HepG2 (cell line): ENCODE measurements around the gene SLC45A1.
"Not testable (repeated sequence)": the region's sequence is repeated elsewhere in the genome, so short reads cannot be mapped to it uniquely, and the experiment has no call there.

ENCODE experiments used
- ATF2 ChIP-seq: sonication (generic); formaldehyde crosslinking; IDR thresholded peaks from 2 replicates; pipeline ENCODE4 v1.4.0; 2020; ENCODE audit warnings: missing genetic modification reagents
- CREM ChIP-seq, 2 experiments: sonication (generic) in 1 of 2; formaldehyde crosslinking in 1 of 2; IDR thresholded peaks; 2 replicates each; pipeline versions ENCODE4 v1.4.0 to v1.6.1; 2016 to 2020; ENCODE audit warnings: antibody characterized with exemption in 1 of 2, mild to moderate bottlenecking in 1 of 2, missing genetic modification reagents in 1 of 2
- CTCF ChIP-seq: sonication (generic); formaldehyde crosslinking; IDR thresholded peaks from 2 replicates; pipeline ENCODE4 v1.5.0; 2020; ENCODE audit warnings: mild to moderate bottlenecking, missing genetic modification reagents, moderate library complexity
- NR2C2 ChIP-seq: sonication (generic); formaldehyde crosslinking; IDR thresholded peaks from 2 replicates; pipeline ENCODE4 v1.4.0; 2020; ENCODE audit warnings: missing genetic modification reagents, mild to moderate bottlenecking, moderate library complexity, borderline replicate concordance
- POGZ ChIP-seq: sonication (generic); formaldehyde crosslinking; IDR thresholded peaks from 2 replicates; pipeline ENCODE4 v1.4.0; 2020; ENCODE audit warnings: mild to moderate bottlenecking, missing genetic modification reagents
- TF ChIP-seq, protein P1 (sequence below), 2 experiments: IDR thresholded peaks; 2 replicates each; pipeline ENCODE4 v1.6.1; 2011 to 2012; ENCODE audit warnings: low read length in 2 of 2, borderline replicate concordance in 1 of 2, low read depth in 1 of 2, mild to moderate bottlenecking in 1 of 2, moderate library complexity in 1 of 2
- TF ChIP-seq, protein P2 (sequence below): IDR thresholded peaks from 2 replicates; pipeline ENCODE4 v1.6.1; 2012; ENCODE audit warnings: inconsistent platforms

DNA sequence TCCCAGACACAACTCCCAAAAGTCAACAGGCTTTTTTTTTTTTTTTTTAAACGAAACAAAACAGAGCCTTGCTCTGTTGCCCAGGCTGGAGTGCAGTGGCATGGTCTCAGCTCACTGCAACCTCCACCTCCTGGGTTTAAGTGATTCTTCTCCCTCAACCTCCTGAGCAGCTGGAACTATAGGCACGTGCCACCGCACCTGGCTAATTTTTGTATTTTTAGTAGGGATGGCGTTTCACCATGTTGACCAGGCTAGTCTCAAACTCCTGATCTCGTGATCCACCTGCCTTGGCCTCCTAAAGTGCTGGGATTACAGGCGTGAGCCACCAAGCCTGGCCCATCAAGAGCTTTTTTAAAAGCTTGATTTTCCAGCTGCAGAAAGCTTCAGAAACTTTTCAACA is 62.4 kb downstream of the SLC45A1 start:
- not testable (repeated sequence) for TF ChIP-seq NR2C2 (CRISPR knock-in tag); CTCF (CRISPR knock-in tag); POGZ (CRISPR knock-in tag); CREM (IDR thresholded peaks at IDR 0.05); CREM (CRISPR knock-in tag; IDR thresholded peaks at IDR 0.05); ATF2 (CRISPR knock-in tag)
- TF ChIP-seq, protein P1, sequence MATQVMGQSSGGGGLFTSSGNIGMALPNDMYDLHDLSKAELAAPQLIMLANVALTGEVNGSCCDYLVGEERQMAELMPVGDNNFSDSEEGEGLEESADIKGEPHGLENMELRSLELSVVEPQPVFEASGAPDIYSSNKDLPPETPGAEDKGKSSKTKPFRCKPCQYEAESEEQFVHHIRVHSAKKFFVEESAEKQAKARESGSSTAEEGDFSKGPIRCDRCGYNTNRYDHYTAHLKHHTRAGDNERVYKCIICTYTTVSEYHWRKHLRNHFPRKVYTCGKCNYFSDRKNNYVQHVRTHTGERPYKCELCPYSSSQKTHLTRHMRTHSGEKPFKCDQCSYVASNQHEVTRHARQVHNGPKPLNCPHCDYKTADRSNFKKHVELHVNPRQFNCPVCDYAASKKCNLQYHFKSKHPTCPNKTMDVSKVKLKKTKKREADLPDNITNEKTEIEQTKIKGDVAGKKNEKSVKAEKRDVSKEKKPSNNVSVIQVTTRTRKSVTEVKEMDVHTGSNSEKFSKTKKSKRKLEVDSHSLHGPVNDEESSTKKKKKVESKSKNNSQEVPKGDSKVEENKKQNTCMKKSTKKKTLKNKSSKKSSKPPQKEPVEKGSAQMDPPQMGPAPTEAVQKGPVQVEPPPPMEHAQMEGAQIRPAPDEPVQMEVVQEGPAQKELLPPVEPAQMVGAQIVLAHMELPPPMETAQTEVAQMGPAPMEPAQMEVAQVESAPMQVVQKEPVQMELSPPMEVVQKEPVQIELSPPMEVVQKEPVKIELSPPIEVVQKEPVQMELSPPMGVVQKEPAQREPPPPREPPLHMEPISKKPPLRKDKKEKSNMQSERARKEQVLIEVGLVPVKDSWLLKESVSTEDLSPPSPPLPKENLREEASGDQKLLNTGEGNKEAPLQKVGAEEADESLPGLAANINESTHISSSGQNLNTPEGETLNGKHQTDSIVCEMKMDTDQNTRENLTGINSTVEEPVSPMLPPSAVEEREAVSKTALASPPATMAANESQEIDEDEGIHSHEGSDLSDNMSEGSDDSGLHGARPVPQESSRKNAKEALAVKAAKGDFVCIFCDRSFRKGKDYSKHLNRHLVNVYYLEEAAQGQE (IDR thresholded peaks at IDR 0.05; ENCODE audit: borderline replicate concordance in 1 of 2, low read depth in 1 of 2, low read length in 2 of 2): not testable (repeated sequence)
- TF ChIP-seq, protein P2, sequence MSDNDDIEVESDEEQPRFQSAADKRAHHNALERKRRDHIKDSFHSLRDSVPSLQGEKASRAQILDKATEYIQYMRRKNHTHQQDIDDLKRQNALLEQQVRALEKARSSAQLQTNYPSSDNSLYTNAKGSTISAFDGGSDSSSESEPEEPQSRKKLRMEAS: not testable (repeated sequence)
